SH-SY5Y (cell line): ENCODE results near the gene PTGES3L.

Experiments used
- GATA2 ChIP-seq: IDR thresholded peaks from 2 replicates; pipeline ENCODE4 v1.6.1; 2011; ENCODE audit warnings: mild to moderate bottlenecking, low read depth, low read length
- GATA3 ChIP-seq: IDR thresholded peaks from 2 replicates; pipeline ENCODE4 v1.6.1; 2011; ENCODE audit warnings: low read depth, mild to moderate bottlenecking, low read length, moderate library complexity

Gene PTGES3L

DNA sequence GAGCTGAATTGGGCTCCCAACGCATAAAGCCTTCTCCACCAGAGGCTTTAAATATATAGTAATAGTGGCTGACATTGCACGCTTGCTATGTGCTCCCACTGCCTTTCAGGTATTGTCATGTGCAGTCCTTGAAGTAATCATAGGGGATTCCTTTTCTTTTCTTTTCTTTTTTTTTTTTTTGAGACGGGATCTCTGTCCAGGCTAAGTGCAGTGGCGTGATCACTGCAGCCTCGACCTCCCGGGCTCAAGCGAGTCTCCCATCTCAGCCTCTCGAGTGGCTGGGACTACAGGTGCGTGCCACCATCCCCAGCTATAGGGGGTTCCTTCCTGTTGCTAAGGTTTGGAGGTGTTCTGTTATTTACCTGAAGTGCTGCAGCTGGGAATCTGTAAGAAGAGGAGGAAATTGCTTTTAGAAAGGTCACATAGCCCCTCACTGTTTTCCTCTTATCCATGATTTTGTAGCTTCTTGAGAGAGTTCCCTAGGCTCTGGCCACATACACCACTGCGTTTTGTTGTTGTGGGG is 19.2 kb upstream of the PTGES3L start:
- TF ChIP-seq GATA3 (no peak), GATA2 (no peak)

DNA sequence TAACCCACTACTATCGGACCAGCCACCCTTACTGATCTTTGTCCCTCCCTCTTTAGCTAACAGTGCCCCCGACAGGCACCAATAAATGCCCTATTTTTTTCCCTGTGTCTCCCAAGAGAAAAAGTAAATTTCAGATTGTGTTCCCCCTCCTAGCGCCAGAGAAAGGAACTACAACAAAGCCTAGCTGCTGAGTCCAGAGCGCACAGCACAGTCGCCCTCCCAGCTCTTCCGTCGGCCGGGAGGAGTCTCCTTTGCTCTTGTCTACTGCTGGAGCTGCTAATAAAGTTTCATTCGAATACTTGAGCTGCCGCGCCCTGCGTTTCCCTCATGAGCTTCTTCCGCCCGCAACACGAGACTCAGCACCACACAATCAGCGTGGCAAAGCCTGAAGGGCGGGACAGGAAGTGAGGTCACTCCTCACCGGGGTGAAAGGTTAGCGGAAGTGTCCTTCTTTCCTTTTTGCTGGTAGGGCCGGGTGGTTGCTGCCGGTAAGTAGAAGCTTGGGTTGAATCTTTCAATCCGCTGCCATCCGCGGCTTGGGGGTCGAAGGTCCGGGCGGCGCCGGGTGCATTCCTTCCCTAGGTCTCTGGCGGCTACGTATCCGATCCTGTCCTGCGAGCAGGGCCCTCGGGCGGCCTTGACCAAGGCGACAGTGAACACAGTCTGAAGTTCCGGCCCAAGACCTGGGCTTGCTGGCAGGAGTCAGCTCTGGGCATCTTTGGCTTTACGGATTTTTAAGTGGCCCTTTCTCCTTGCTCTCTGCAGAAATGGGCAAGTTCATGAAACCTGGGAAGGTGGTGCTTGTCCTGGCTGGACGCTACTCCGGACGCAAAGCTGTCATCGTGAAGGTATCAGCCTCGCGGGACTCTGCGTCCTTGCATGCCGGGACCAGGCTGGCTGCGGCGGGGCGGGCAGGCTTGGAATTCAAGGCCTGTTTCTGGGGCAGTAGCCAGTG is 18.4 kb upstream of the PTGES3L start, which contains the start of gene RPL27:
RPL27 (plus strand) TSS at position 436 of the 955 bp plus-strand sequence; CDS start at position 768, 332 bp downstream.
- TF ChIP-seq GATA3 (no peak), GATA2 (peak; percentile 8; the same call in 1 of the 2 replicates)

DNA sequence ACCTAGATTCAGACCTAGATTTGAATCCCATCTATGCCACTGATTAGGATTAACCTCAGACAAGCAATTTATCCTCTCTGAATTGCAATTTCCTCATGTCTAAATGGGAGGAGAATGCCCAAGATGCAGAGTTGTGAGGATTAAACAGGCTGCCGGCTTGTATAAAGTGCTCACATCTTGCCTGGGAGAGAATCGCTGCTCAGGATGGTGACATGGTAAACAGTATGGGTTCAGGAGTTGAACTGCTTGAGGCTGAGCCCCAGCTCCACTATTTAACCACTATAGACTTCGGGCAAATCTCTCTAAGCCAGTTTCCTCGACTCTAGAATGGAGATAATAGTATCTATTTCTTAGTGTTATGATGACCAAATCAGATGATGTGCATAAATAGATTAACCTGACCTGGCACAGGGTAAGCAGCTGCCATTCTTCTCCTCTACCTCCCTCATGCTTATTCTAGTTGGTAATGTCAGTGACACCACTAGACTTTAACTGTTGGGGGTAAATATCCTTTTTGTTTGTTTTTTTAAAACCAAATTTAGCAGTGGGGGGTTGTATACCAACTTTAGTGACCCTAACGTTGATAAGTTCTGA is 17.6 kb upstream of the PTGES3L start:
- no peak for TF ChIP-seq GATA3
- TF ChIP-seq GATA2 = no peak

DNA sequence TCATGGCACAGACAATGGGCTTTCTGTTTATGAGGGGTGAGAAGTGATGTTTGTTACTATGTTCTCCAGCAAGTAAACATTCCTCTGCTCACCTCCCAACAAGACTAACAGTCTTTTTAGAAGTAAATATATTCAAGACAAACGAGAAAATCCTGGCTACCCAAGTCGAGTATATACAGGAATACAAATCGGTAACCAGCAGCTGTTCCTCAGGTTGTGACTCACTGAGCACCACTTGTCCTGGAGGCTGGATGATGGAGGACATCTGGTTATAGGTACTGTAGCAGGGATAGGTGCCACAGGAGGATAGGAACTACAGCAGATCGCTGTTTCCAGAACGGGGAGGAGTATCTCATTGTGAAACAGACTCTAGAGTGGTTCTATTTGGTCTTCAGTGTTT is 13.0 kb upstream of the PTGES3L start:
- TF ChIP-seq GATA3 (no peak), GATA2 (no peak)

DNA sequence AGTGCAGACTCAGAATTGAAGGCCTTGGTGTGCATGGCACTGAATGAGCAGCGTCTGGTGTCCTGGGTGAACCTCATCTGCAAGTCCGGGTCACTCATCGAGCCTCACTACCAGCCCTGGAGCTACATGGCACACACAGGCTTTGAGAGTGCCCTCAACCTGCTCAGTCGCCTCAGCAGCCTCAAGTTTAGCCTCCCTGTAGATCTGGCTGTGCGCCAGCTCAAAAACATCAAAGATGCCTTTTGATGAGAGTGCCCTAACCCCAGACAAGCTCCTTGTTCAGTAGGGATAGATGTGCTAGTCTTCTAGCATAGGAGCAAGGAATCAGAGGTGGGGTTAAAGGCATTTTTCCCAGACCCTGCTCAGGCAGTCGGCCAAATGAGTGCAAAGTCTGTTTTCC is 11.6 kb upstream of the PTGES3L start:
- no peak for TF ChIP-seq GATA2
- no peak for TF ChIP-seq GATA3

DNA sequence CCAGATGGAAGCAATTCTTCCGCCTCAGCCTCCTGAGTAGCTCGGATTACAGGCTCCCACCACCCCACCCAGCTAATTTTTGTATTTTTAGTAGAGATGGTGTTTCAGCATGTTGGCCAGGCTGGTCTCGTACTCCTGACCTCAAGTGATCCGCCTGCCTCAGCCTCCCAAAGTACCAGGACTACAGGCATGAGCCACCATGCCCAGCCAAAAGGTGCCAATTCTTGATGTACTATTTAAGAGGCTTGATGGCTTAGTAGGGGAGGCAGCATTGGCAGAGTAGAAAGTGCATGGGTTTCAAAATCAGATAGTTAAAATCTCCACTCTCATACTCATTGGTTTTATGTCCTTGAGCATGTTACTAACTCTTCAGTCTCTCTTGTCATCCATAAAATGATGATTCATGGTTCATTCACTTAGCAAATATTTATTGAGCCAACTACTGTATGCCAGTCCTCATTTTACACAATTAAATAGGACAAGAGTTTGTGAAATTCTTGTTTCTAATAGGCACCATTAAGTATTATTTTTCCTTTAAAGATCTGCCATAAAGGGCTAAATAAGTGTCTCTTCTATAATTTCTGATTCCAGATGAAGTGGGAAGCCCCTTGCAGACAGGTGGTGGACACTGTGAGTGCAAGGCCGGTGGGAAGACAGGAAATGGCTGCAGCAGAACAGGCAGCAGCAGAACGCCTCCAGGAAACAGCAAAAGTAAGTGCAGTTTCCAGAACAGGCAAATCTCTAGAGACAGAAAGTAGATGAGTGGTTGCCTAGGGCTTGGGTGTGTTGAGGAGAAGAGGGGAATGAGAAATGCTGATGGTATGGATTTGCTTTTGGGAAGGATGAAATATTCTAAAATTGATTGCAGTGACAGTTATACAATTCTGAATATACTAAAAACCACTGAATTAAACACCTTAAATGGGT is 10.1 kb upstream of the PTGES3L start:
- TF ChIP-seq GATA2 = no peak
- TF ChIP-seq GATA3 = no peak

DNA sequence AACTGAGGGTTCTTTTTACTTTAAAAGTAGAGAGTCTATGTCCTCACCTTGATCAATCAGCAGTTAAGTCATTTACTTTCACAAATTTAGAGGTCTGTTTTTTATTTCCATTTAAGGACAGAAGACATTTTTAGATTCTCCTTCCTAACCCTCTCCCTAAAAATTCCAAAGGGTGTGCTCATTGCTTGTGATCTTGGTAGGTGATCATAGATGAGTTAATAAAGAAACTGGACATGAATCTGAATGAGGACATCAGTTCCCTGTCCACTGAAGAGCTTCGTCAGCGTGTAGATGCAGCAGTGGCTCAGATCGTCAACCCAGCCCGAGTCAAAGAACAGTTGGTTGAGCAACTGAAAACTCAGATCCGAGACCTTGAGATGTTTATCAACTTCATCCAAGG is 9.3 kb upstream of the PTGES3L start:
- TF ChIP-seq GATA2 (no peak), GATA3 (no peak)

DNA sequence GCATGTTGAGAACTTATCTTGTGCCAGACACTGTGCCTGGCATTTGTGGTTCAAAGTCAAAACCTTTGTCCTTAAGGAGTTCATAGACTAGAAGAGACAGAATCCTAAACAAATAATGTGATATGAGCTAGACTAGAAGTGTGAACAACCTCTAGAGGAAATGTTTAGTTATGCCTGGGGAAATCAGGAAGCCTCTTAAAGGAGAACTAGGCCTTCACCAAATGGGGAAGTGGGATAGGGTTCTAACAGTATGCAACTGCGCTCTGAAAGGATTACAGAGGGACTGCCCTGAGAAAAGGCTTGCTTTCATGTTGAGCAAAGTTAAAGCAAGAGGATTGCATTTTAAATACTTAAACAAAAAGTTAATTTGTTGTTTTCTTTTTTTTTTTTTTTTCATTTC is 5.3 kb upstream of the PTGES3L start:
- no peak for TF ChIP-seq GATA2
- TF ChIP-seq GATA3 = no peak

DNA sequence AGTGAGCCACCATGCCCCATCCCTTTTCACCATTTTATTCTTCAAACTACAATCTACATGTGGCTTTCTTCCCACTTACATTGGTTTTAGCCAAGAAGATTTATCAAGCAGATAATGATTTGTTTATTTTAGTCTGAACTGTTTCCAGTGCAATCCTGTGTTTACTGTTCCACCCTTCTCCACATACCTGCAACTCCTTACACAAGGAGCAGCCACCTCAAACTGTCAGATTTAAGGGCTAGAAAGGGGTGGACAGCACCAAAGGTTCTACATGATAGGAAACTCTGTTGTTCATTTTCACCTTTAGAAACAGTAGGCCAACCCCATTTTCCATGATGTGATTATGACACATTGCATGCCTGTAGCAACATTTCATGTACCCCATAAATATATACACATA is 2.4 kb upstream of the PTGES3L start:
- TF ChIP-seq GATA2 = no peak
- TF ChIP-seq GATA3 = no peak

DNA sequence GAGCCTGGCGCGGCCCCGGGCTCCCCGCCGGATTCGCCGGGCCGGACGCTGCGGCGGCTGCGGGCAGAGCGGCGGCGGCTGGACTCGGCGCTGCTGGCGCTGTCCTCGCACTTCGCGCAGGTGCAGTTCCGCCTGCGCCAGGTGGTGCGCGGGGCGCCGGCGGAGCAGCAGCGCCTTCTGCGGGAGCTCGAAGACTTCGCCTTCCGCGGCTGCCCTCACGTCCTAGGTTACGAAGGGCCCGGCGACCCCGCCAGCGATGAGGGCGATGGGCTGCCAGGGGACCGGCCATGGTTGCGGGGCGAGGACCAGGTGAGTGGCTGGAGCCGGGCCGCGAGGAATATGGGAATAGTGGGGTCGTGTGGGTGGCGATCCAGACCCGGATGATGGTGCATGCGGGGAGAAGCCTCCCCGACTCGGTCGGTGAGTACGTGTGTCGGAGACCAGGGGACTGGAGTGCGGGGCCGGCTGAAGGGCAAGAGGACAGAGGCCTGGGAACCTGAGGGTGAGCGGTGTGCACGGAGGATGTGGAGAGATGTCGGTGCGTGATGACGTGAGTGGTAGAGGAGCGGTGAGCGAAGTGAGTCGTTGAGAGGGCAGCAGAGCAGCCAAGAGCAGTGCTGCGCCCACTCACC is 1.0 kb upstream of the PTGES3L start:
- TF ChIP-seq GATA2 (no peak), GATA3 (no peak)

DNA sequence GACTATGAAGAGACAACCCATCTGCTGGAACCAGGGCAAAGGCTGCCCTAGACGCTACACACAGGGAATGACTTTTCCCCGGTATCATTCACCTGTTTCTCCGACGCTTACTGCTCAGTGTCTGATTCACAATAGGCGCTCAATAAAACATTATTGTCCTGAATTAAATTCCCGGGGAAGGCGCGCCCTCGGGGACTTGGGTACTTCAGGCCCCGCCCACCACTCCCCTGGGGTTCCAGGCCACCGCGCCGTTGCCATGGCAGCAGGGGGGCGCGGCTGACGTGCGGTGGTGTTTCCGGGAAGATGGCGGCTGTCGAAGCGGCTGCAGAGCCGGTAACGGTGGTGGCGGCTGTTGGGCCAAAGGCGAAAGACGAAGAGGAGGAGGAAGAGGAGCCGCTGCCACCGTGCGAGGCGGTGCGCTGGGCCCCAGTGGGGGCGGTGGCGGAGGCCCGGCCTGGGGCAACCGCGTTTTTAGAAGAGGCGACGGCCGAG is 440 bp upstream of the PTGES3L start, which contains the start of gene RUNDC1:
RUNDC1 (plus strand) TSS at position 292 of the 492 bp plus-strand sequence; CDS start at position 304, 12 bp downstream.
- no peak for TF ChIP-seq GATA2
- no peak for TF ChIP-seq GATA3

DNA sequence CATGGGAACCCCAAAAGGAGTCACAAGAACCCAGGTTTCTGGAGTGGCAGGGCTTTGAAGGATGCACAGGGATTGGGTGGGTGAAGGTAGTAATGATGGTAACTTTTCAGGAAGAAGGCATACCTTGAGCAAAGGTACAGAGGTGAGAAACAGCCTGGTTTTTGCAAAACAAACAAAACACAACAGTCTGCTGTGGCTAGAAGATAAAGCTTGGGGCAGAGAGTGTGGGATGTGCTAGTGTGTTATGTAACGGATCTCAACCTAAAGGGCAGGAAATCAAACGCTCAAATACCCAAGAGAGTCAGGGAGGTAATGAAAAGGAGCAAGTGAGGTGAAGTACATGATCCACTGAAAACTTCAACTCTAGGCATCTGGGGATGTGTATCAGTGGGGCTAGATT is 4.6 kb downstream of the PTGES3L start:
- TF ChIP-seq GATA3 (no peak), GATA2 (no peak)

DNA sequence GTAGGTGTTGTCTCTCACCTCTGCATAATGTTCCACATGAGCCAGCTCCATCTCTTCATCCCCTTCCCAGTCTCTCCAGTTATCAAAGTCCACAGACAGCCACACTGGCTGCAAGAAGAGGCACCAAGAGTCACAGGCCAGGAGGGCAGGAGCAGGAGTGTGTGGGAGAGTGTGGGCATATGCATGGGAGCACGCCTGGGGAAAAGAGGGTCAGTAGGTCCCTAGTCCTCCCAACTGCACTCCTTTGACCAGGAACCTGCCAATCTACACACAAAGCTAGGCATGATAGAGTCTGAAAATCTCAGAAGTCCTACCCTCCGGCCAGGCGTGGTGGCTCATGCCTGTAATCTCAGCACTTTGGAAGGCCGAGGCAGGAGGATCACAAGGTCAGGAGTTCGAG is 8.3 kb downstream of the PTGES3L start:
- TF ChIP-seq GATA2 = no peak
